Pancreas (tissue), 10 donors: ENCODE data around the gene PLD1. TPM values are rescaled to one million over a fixed set of nuclear protein-coding genes. Genes with fewer than 3 reads are reported as not detected.

Source experiments
- ATAC-seq, 4 donors: fragments of 200-7000 bp; cut with Tn5 transposase; one replicate each; pipeline versions ENCODE4 v1.8.0 to v1.9.1; 2020; ENCODE audit warnings: mild to moderate bottlenecking in 4 of 4, moderate library complexity in 4 of 4
- DNase-seq, 6 donors: peaks; one replicate each; pipeline ENCODE4 v3.0.0-alpha.2; 2020
- FAIRE-seq: peaks from 2 replicates; lab custom pipeline; 2012; peaks lifted over from hg19 to GRCh38; lab: Jason Lieb, UNC
- H3K27ac ChIP-seq, 4 donors: fragments of 200-600 bp; sonication (generic); 1 replicate in 3 of 4; 2 replicates in 1 of 4; pipeline versions ENCODE4 v1.5.0 to v1.8.0; 2020
- H3K27me3 ChIP-seq, 4 donors: fragments of 200-600 bp; one replicate each; pipeline ENCODE4 v1.8.0; 2021
- H3K36me3 ChIP-seq, 3 donors: fragments of 200-600 bp; sonication (generic) in 1 of 3; one replicate each; pipeline versions ENCODE4 v1.5.0 to v1.8.0; 2020 to 2021
- H3K4me1 ChIP-seq, 3 donors: fragments of 200-600 bp; one replicate each; pipeline ENCODE4 v1.8.0; 2021
- H3K4me3 ChIP-seq, 4 donors: fragments of 200-600 bp; sonication (generic) in 2 of 4; one replicate each; pipeline versions ENCODE4 v1.5.0 to v1.8.0; 2020 to 2021
- H3K9me3 ChIP-seq, 4 donors: fragments of 200-600 bp; one replicate each; pipeline ENCODE4 v1.8.0; 2021
- WGBS, 2 donors: extraction: QIAGEN DNeasy Blood & Tissue Kit; methylation state at CpG; one replicate each; pipeline ENCODE4 v1.1.7; 2013; 5-methylcytosine and 5-hydroxymethylcytosine counted together
- intact Hi-C, 3 donors: fragments of 100-400 bp; cut with DNase I; formaldehyde crosslinking; loops; one replicate each; pipeline versions ENCODE4 v1.11.1 to v1.14.2; 2022
- polyA plus RNA-seq, 2 donors: library from polyadenylated mRNA; stranded (reverse); fragments of 200-250 nt; gene quantifications; one replicate each; pipeline ENCODE4 v1.2.3, GENCODE V29; 2013
- total RNA-seq, 6 donors: library from RNA; stranded (reverse); fragmentation: NEBNext Ultra II Directional in 4 of 6; extraction: Animal tissue kit (Norgen Biotek cat#: 25700) in 4 of 6; gene quantifications; one replicate each; pipeline versions ENCODE4 v1.2.1 to v1.2.4, GENCODE V29; 2021 to 2023
- TF ChIP-seq, protein P1 (sequence below), 4 donors: fragments of 200-600 bp; sonication (generic) in 3 of 4; IDR thresholded peaks; one replicate each; pipeline versions ENCODE4 v1.5.0 to v1.8.0; 2021; ENCODE audit warnings: antibody characterized with exemption in 4 of 4
- donor health status: healthy with polysubstance abuse.
- donor health status: DM: no; HTN: no; CAD: no; lungs with moderate emphysema.
- donor health status: DM: no; HTN: no; CAD: no.
- donor health status: control.
- donor health status: control.
- donor health status: Bipolar disorder and iron deficiency.
- donor health status: DM: yes; HTN: yes; CAD: no.
- donor health status: DM: no; HTN: no; CAD: no.
- donor health status: DM: no; HTN: no; CAD: no.
- donor health status: DM: yes; HTN: yes; CAD: no.

The PLD1 gene
- total and polyA plus RNA-seq, 8 donors: 14.7 to 62.1 (median 33.7) TPM

DNA sequence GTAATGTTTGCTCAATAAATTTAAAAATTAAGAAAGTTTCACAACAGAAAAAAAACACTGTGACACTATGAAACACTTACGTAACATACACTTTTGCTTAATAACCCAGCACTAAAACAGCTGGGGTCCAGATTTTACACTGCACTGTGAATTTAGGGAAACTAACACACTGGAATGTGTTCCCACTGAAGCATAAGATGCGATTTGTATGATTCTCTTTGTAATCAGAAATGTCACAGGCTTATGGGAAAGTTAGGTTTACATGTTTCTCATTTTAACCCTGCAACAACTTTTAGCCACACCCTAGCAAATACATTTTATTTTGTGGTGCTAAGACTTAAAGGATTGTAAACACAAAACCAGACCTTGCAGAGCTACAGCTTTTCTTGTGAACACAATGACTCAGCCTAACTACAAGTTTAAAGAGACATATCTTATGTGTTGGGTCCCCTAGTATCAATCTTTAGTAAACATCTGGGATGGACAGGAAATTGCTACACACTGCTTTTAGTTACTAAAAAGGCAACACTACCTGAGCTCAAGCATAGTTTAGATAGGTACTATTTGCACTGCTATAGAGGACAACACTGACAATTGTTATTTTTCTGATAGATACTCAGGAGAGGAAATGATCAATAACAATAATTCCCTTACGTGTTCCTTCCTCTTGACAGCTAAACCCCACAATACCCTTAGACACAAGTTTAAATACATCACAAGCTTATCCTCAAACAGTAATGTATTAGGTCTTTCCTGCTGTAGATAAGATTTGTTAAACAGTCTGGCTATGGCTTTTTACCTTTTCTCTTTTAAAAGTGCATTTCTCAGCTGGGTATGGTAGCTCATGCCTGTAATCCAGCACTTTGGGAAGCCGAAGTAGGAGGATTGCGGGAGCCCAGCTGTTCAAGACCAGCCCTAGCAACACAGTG lies 3.8 kb downstream of the PLD1 start:
- peak overlapping the region in 1 of 4 donors; percentile 6 for H3K27ac ChIP-seq
- H3K9me3 ChIP-seq: no peaks in the 10 kb centered on the region
- TF ChIP-seq, protein P1, sequence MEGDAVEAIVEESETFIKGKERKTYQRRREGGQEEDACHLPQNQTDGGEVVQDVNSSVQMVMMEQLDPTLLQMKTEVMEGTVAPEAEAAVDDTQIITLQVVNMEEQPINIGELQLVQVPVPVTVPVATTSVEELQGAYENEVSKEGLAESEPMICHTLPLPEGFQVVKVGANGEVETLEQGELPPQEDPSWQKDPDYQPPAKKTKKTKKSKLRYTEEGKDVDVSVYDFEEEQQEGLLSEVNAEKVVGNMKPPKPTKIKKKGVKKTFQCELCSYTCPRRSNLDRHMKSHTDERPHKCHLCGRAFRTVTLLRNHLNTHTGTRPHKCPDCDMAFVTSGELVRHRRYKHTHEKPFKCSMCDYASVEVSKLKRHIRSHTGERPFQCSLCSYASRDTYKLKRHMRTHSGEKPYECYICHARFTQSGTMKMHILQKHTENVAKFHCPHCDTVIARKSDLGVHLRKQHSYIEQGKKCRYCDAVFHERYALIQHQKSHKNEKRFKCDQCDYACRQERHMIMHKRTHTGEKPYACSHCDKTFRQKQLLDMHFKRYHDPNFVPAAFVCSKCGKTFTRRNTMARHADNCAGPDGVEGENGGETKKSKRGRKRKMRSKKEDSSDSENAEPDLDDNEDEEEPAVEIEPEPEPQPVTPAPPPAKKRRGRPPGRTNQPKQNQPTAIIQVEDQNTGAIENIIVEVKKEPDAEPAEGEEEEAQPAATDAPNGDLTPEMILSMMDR (IDR thresholded peaks at IDR 0.05): no peak
- no peaks in the 10 kb centered on the region for H3K27me3 ChIP-seq
- WGBS, 2 donors: 48 to 68% methylated on average over 5 of the region's 5 CpGs
- no peak for DNase-seq
- no peak overlapping the region for H3K4me3 ChIP-seq
- H3K4me1 ChIP-seq: peaks cover 13 to 38% (median 28%) of the 10 kb centered on the region in 3 donors
- no peak for FAIRE-seq
- no peak for ATAC-seq
- H3K36me3 ChIP-seq: no peaks in the 10 kb centered on the region
- intact Hi-C loops: no loop called here

DNA sequence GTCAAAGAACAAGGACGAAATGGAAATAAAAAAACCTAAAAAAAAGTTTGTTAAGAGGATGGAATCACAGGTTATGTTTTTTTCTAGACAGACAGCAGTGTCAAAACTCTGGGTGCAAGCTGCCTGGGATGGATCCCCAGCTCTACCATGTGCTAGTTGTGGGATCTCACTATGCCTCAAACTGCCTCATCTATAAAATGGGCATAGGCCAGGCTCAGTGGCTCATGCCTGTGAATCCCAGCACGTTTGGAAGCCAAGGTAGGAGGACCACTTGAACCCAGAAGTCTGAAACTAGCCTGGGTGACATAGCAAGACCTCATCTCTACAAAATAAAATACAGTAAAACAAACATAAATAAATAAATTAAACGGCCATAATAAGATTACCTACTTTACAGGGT lies 4.6 kb downstream of the PLD1 start:
- WGBS, 2 donors: 46 to 55% methylated on average over 3 of the region's 3 CpGs
- FAIRE-seq: no peak
- Histone ChIP-seq H3K27ac (no peak overlapping the region), H3K36me3 (no peaks in the 10 kb centered on the region), H3K9me3 (no peaks in the 10 kb centered on the region), H3K27me3 (no peaks in the 10 kb centered on the region), H3K4me1 (peaks cover 13 to 31% (median 23%) of the 10 kb centered on the region in 3 donors), H3K4me3 (no peak overlapping the region)
- no peak for ATAC-seq
- DNase-seq: no peak
- intact Hi-C loops: no loop called here
- TF ChIP-seq, protein P1 (IDR thresholded peaks at IDR 0.05): no peak

DNA sequence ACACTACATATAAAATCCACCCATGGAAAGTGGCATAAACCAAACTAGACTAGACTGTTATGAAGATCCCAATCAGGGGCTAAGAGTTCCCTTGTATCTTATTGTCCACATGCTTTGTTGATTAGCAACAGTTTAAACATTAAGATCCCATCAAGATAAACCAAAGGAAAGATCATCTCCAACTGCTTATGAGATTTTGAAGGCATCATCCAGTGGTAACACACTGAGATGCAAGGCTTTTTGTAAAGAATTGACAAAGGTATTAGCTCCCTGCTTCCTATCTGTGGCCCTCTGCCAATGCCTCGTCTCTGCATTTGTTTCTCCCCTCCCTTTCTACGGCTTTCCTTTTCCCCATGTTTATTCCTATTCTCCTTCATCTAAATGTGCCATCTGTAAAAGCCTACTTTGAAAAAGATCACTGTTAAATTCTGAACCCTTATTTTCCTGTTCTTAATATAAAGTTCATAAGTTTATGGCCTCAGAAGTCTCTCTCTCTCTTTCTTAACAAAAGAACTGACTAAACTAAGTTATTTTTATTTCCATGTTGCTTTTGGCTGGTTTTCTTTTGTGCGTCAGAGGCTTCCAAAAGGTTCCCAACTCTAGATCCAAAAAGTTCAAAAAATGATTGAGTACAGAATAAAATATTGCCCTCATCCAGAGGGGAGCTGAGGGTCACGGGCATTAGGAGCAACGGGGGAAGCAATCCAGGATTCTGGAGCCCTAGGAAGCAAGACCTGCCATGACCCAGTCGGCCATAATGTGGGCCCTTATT lies 5.5 kb downstream of the PLD1 start:
- 63 to 85% methylated on average over 6 of the region's 6 CpGs for WGBS, 2 donors
- no peak for DNase-seq
- Histone ChIP-seq H3K27ac (no peak overlapping the region), H3K36me3 (no peaks in the 10 kb centered on the region), H3K9me3 (no peaks in the 10 kb centered on the region), H3K4me3 (no peak overlapping the region), H3K27me3 (no peaks in the 10 kb centered on the region), H3K4me1 (peaks cover 13 to 31% (median 23%) of the 10 kb centered on the region in 3 donors)
- intact Hi-C loops: no loop called here
- FAIRE-seq: no peak
- TF ChIP-seq, protein P1 (IDR thresholded peaks at IDR 0.05): no peak
- ATAC-seq: no peak

DNA sequence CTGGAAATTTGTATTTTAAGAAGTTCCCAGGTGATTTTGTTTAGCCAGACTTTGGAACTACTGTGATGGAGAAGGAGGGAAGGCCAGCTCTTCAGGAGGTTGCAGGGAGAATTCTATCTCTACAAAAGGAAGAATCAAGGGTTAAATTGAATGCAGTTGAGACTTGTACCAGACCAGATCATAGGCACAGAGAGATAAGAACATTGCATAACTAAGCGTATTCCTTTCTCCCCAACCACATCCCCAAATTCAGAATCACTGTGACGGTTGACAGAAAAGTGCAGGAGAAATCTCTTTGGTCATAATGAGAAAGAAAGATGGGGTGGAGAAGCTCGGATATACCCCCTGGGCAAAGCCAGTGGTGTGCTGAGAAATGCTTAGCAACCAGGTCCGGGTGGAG lies 7.2 kb downstream of the PLD1 start:
- H3K36me3 ChIP-seq: no peaks in the 10 kb centered on the region
- TF ChIP-seq, protein P1 (IDR thresholded peaks at IDR 0.05): no peak

More for the DNA sequence above, 7.2 kb downstream of the PLD1 start:
- 85 to 93% methylated on average over 4 of the region's 4 CpGs for WGBS, 2 donors
- intact Hi-C loops: no loop called here
- Histone ChIP-seq H3K9me3 (no peaks in the 10 kb centered on the region), H3K4me1 (peaks cover 13 to 24% (median 20%) of the 10 kb centered on the region in 3 donors), H3K4me3 (no peak overlapping the region), H3K27ac (peak overlapping the region in 1 of 4 donors; percentile 45), H3K27me3 (no peaks in the 10 kb centered on the region)
- no peak for ATAC-seq
- no peak for FAIRE-seq
- no peak for DNase-seq
